Thyroid gland (tissue), 4 donors: Measurements from ENCODE around the gene NCAPD3. TPM values are rescaled to one million over a fixed set of nuclear protein-coding genes. Genes with fewer than 3 reads are reported as not detected.

Experiments used
- DNase-seq, 2 donors: peaks; one replicate each; pipeline ENCODE4 v3.0.0-alpha.2; 2019
- H3K27ac ChIP-seq, 3 donors: fragments of 200-600 bp; sonication (generic); 1 replicate in 2 of 3; 2 replicates in 1 of 3; pipeline ENCODE4 v1.5.1; 2016 to 2019; ENCODE audit warnings: mild to moderate bottlenecking in 1 of 3, moderate library complexity in 1 of 3
- H3K27me3 ChIP-seq: fragments of 200-600 bp; sonication (generic); one replicate; pipeline ENCODE4 v1.5.1; 2019
- H3K36me3 ChIP-seq, 2 donors: fragments of 200-600 bp; sonication (generic); one replicate each; pipeline ENCODE4 v1.5.1; 2016 to 2019
- H3K4me1 ChIP-seq, 2 donors: fragments of 200-600 bp; sonication (generic); one replicate each; pipeline ENCODE4 v1.5.1; 2017 to 2019
- H3K4me3 ChIP-seq, 3 donors: fragments of 200-600 bp; sonication (generic); replicated peaks in 1 of 3; 1 replicate in 2 of 3; 2 replicates in 1 of 3; pipeline ENCODE4 v1.5.1; 2016; ENCODE audit warnings: mild to moderate bottlenecking in 1 of 3
- H3K9me3 ChIP-seq: fragments of 200-600 bp; sonication (generic); one replicate; pipeline ENCODE4 v1.5.1; 2017
- POLR2A ChIP-seq, 2 donors: fragments of 450-650 bp; IDR thresholded peaks; one replicate each; pipeline ENCODE4 v1.6.1; 2017; ENCODE audit warnings: antibody characterized with exemption in 2 of 2, mild to moderate bottlenecking in 2 of 2, moderate library complexity in 1 of 2
- WGBS, 2 donors: methylation state at CpG; one replicate each; pipeline ENCODE4 v1.1.5; 2017; 5-methylcytosine and 5-hydroxymethylcytosine counted together
- intact Hi-C: fragments of 100-400 bp; cut with DNase I; formaldehyde crosslinking; loops from one replicate; pipeline ENCODE4 v1.15.1; 2023
- total RNA-seq, 4 donors: library from RNA; depleted of rRNA; stranded (reverse); fragments of >200 nt; gene quantifications; one replicate each; pipeline ENCODE4 v1.2.3, GENCODE V29; 2016
- TF ChIP-seq, protein P1 (sequence below), 6 experiments: fragments of 200-600 bp in 3 of 6; fragments of 450-650 bp in 3 of 6; sonication (generic) in 3 of 6; IDR thresholded peaks; one replicate each; pipeline ENCODE4 v1.5.1; 2016 to 2019; ENCODE audit warnings: antibody characterized with exemption in 6 of 6, mild to moderate bottlenecking in 2 of 6, inconsistent platforms in 1 of 6, moderate library complexity in 1 of 6

Gene NCAPD3
- total RNA-seq, 4 donors from 2014 or later, result 17.5 to 31.4 (median 21.9) TPM

DNA sequence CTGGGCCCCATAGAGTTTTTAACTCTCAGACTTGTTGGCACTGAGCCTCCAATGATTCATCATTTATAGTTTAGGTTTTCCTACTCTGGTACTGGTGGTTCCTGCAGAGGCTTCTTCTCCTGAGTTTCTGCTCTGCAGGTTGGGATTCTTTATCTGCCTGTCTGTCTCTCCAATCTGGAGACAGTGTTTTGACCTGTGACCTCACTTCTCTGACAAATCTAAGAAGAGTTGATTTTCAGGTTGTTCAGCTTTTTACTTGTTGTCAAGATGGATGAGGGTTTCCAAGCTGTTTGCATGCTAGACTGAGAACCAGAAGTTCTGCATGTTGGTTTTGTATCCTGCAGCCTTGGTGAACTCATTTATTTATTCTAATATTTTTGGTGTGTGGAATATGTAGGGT is 91.0 kb downstream of the NCAPD3 start:
- Histone ChIP-seq H3K27ac (no peak overlapping the region), H3K4me1 (no peaks in the 10 kb centered on the region), H3K36me3 (no peaks in the 10 kb centered on the region), H3K9me3 (no peaks in the 10 kb centered on the region), H3K4me3 (no peak overlapping the region), H3K27me3 (no peaks in the 10 kb centered on the region)
- no peak for TF ChIP-seq POLR2A (IDR thresholded peaks at IDR 0.05)
- TF ChIP-seq, protein P1, sequence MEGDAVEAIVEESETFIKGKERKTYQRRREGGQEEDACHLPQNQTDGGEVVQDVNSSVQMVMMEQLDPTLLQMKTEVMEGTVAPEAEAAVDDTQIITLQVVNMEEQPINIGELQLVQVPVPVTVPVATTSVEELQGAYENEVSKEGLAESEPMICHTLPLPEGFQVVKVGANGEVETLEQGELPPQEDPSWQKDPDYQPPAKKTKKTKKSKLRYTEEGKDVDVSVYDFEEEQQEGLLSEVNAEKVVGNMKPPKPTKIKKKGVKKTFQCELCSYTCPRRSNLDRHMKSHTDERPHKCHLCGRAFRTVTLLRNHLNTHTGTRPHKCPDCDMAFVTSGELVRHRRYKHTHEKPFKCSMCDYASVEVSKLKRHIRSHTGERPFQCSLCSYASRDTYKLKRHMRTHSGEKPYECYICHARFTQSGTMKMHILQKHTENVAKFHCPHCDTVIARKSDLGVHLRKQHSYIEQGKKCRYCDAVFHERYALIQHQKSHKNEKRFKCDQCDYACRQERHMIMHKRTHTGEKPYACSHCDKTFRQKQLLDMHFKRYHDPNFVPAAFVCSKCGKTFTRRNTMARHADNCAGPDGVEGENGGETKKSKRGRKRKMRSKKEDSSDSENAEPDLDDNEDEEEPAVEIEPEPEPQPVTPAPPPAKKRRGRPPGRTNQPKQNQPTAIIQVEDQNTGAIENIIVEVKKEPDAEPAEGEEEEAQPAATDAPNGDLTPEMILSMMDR (IDR thresholded peaks at IDR 0.05), result no peak
- DNase-seq, result no peak
- intact Hi-C loops, result no loop called here

DNA sequence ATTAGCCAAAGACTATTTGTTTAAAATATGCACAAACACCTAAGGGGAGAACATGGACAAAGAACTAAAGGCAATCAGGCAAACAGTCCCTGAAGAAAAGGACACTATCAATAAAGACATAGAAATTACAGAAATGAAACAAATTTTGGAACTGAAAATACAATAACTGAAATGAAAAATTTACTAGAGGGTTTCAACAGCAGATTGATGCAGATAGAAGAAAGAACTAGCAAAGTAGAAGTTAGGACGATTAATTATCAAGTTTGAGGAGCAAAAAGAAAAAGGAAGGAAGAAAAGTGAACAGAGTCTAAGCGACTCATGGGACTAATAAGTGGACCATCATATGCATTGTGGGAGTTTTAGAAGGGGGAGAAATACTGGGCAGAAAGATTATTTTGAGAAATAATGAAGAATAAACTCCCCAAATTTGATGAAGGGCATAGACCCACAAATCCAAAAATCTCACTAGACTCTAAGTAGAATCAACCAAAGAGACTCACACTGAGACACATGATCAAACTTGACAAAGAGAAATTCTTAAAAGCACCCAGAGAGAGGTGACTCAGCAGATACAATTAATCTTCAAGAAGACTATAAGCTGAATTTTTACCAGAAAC is 92.0 kb downstream of the NCAPD3 start:
- no peaks in the 10 kb centered on the region for H3K4me1 ChIP-seq
- H3K27me3 ChIP-seq, result no peaks in the 10 kb centered on the region
- no peaks in the 10 kb centered on the region for H3K9me3 ChIP-seq
- H3K4me3 ChIP-seq, result no peak overlapping the region
- TF ChIP-seq, protein P1 (IDR thresholded peaks at IDR 0.05), result no peak
- no peak for TF ChIP-seq POLR2A (IDR thresholded peaks at IDR 0.05)
- no peak overlapping the region for H3K27ac ChIP-seq
- no peak for DNase-seq
- no peaks in the 10 kb centered on the region for H3K36me3 ChIP-seq
- 88% methylated on average over 2 of the region's 2 CpGs for WGBS, 2 donors
- intact Hi-C loops, result no loop called here

DNA sequence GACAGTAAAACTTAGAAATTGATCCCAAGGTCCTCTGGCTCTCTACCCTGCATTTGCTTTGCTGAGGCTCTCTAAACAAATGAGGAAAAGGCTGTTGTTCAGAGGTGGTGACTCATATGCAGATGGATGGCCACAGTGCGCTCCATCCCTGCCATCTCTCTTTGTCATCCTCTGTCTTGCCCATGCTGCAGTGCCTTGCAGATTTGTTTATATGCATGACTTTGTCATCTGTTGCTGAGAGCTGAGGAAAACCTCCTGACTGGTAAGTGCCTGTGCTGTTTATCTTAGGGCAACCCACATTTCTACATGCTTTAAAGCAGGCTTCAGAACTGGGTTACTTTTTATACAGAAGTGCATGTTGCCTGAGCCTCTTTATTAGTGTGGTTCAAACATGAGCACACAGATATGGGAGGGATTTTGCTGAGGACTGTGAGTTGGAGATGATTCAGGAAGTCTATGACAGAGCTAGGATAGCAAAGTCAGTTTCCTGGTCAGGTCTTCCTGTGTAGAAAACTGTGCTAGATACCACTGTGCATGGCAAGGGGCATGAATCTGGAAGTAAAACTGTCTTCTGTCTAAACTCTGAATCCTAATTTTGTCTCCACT is 97.4 kb downstream of the NCAPD3 start:
- Histone ChIP-seq H3K27me3 (no peaks in the 10 kb centered on the region), H3K27ac (peak overlapping the region in 1 of 3 donors; percentile 22), H3K4me3 (no peak overlapping the region), H3K9me3 (no peaks in the 10 kb centered on the region), H3K4me1 (peaks cover 4 to 5% of the 10 kb centered on the region in 2 donors), H3K36me3 (no peaks in the 10 kb centered on the region)
- TF ChIP-seq, protein P1 (IDR thresholded peaks at IDR 0.05), result no peak
- TF ChIP-seq POLR2A (IDR thresholded peaks at IDR 0.05), result no peak
- intact Hi-C loops, result no loop called here
- no peak for DNase-seq
- 77 to 92% methylated on average over 1 of the region's 1 CpG for WGBS, 2 donors

DNA sequence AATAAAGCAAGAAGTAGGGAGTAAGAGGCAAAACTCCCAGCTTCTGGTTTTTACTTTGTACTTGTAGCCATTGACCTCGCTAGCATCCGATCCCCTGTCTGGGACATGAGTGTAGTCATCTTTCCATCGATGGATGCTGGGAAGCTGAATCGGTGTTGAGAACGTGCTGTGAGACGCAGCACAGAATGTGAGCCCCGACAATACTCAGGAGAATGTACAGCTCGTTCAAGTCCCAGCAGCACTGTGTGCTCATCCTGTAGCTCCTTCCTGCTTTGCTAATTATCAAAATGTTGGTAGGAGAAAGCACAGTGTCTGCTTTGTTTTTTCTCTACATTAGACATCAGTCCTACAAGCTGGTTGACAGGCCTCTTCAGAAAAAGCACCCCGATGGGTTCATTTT is 98.3 kb downstream of the NCAPD3 start:
- Histone ChIP-seq H3K36me3 (no peaks in the 10 kb centered on the region), H3K27ac (peak overlapping the region in 2 of 3 donors; percentile 22 to 44), H3K9me3 (no peaks in the 10 kb centered on the region), H3K4me1 (peaks cover 4 to 5% of the 10 kb centered on the region in 2 donors), H3K27me3 (no peaks in the 10 kb centered on the region), H3K4me3 (no peak overlapping the region)
- TF ChIP-seq, protein P1 (IDR thresholded peaks at IDR 0.05), result no peak
- no peak for TF ChIP-seq POLR2A (IDR thresholded peaks at IDR 0.05)
- 63 to 74% methylated on average over 9 of the region's 9 CpGs for WGBS, 2 donors
- intact Hi-C loops, result no loop called here
- no peak for DNase-seq

DNA sequence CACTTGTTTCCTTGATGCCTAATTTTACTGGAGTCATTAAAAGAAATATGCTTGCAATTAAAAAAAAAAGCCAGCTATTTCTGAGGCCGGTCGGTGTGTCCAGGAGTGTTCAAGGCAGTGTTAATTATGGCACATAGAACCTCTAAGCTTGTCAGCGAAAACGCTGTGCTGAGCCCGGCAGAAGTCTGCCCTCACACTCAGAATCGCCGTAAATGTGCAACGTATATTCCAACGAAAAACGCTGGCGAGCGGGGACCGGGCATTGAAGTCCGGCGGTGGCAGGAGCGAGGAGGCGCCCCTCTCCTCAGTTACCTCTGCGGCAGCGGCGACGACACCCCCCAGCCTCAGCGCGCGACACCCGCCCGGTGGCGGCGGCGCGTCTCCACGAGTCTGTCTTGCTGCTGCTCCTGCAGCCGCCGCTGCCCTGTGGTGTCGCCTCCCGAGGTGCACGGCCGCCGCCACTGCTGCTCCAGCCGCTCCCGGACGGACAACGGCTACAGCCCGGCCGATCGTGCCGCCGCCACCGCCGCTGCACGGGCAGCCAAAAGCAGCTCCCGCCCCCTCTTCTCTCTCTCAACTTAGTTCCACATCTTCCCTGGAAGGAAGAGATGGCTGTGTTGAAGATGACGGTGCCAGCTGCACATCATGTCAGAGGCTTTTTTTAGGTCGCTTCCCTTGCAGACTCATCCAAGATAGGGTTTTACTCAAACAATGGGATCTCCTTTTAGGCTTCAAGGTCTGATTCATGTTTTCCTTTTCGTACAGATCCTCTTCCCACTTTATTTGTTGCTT is 98.9 kb downstream of the NCAPD3 start:
- DNase-seq, result peak; percentile 45 to 59
- no peaks in the 10 kb centered on the region for H3K9me3 ChIP-seq
- H3K27ac ChIP-seq, result peak overlapping the region in 2 of 3 donors; percentile 44 to 49
- TF ChIP-seq, protein P1 (IDR thresholded peaks at IDR 0.05), result no peak
- TF ChIP-seq POLR2A (IDR thresholded peaks at IDR 0.05), result no peak
- H3K36me3 ChIP-seq, result no peaks in the 10 kb centered on the region
- H3K4me3 ChIP-seq, result peak overlapping the region in 1 of 3 donors; percentile 8
- intact Hi-C loops, result no loop called here
- no peaks in the 10 kb centered on the region for H3K27me3 ChIP-seq
- WGBS, 2 donors, result 9% methylated on average over 26 to 29 of the region's 54 CpGs
- peaks cover 5 to 10% of the 10 kb centered on the region in 2 donors for H3K4me1 ChIP-seq
